ENCODE results near the gene OTUB2. TPM values are rescaled to one million over a fixed set of nuclear protein-coding genes. Genes with fewer than 3 reads are reported as not detected.

The OTUB2 gene
- total and polyA plus RNA-seq, 4 donors = 0.28 to 0.92 (median 0.63) TPM

DNA sequence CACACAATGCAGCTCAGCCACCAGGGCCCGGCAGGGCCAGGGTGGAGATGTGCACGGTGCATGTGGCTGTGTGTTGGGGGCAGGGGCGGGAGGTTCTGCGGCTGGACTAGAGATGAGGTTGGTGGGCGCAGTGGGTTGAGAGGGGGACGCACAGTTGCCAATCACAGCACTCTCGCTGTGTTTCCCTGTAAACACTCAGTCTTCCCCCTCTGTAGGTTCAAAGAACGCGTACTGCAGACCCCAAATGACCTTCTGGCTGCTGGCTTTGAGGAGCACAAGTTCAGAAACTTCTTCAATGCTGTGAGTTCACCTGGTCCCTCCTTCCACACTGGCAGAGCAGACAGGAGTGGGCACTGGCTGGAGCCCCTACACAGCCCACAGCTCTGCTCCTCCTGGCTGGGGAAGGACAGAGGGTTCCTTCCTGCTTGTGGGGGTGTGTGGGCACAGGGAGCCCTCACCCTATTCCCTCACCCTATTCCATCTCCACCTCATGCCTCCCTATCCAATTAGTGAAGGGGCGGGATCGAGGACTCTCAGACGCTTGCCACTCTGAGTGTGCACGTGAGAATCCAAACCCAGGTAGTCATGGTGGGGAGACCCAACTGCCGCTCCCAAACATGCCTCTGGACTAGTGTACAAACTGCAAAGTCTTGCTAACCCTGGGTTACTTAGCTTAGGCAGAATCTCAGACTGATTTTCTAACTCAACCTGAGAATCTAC lies 17.8 kb downstream of the OTUB2 start:
- 95% methylated on average over 14 of the region's 14 CpGs for WGBS
- peaks cover 5 to 46% (median 20%) of the 10 kb centered on the region in 4 donors for H3K36me3 ChIP-seq (ENCODE audit: control insufficient read depth in 4 of 4, insufficient read depth in 3 of 4, low read depth in 1 of 4, low read length in 3 of 4)
- no peak for DNase-seq (ENCODE audit: low spot score)

DNA sequence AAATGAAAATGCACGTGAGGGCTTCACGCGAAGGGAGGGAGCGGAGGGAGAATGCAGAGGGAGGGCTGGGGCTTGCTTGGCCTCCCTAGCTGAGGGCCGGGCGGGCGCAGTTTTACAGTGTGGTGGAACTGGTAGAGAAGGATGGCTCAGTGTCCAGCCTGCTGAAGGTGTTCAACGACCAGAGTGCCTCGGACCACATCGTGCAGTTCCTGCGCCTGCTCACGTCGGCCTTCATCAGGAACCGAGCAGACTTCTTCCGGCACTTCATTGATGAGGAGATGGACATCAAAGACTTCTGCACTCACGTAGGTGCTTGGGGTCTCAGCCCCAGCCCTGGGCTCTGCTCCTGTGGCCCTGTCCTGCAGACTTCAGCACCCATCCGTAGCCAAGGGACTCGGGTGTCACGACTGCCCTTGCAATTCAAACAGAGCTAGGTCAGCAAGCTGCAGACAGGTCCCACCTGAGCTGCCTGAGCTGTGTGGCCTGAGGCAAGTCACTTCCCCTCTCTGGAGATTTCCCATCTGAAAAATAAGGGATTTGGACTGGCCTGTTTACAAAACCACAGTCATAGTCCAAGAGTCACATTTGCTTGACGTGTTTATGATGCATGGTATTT lies 18.4 kb downstream of the OTUB2 start:
- 94% methylated on average over 20 of the region's 20 CpGs for WGBS
- peaks cover 7 to 52% (median 24%) of the 10 kb centered on the region in 4 donors for H3K36me3 ChIP-seq (ENCODE audit: control insufficient read depth in 4 of 4, insufficient read depth in 3 of 4, low read depth in 1 of 4, low read length in 3 of 4)
- no peak for DNase-seq (ENCODE audit: low spot score)

More for the DNA sequence above, 17.8 kb downstream of the OTUB2 start:
- Histone ChIP-seq H3K27me3 (ENCODE audit: control insufficient read depth in 4 of 4, insufficient read depth in 4 of 4, low read length in 3 of 4) (no peaks in the 10 kb centered on the region), H3K4me1 (ENCODE audit: control insufficient read depth in 4 of 4, insufficient read depth in 4 of 4, low read length in 3 of 4) (peaks cover 2 to 12% (median 9%) of the 10 kb centered on the region in 4 donors), H3K9me3 (ENCODE audit: control insufficient read depth in 4 of 4, low read length in 3 of 4) (no peaks in the 10 kb centered on the region), H3K4me3 (ENCODE audit: low read depth in 1 of 3, low read length in 3 of 3) (no peak overlapping the region), H3K27ac (ENCODE audit: low read depth in 1 of 2, low read length in 2 of 2) (no peak overlapping the region), H3K9ac (ENCODE audit: low read depth in 1 of 2, low read length in 2 of 2) (no peak overlapping the region)
- no peak for TF ChIP-seq GABPA (IDR thresholded peaks at IDR 0.05 in 1 of 2, conservative IDR thresholded peaks at IDR 0.05 in 1 of 2)
- TF ChIP-seq JUND (IDR thresholded peaks at IDR 0.05) = no peak
- no peak for TF ChIP-seq HNF4A (conservative IDR thresholded peaks at IDR 0.05)

More for the DNA sequence above, 18.4 kb downstream of the OTUB2 start:
- Histone ChIP-seq H3K27ac (ENCODE audit: low read depth in 1 of 2, low read length in 2 of 2) (no peak overlapping the region), H3K4me1 (ENCODE audit: control insufficient read depth in 4 of 4, insufficient read depth in 4 of 4, low read length in 3 of 4) (peaks cover 2 to 12% (median 9%) of the 10 kb centered on the region in 4 donors), H3K27me3 (ENCODE audit: control insufficient read depth in 4 of 4, insufficient read depth in 4 of 4, low read length in 3 of 4) (no peaks in the 10 kb centered on the region), H3K9me3 (ENCODE audit: control insufficient read depth in 4 of 4, low read length in 3 of 4) (no peaks in the 10 kb centered on the region), H3K9ac (ENCODE audit: low read depth in 1 of 2, low read length in 2 of 2) (no peak overlapping the region), H3K4me3 (ENCODE audit: low read depth in 1 of 3, low read length in 3 of 3) (no peak overlapping the region)
- TF ChIP-seq HNF4A (conservative IDR thresholded peaks at IDR 0.05) (no peak), TAF1 (conservative IDR thresholded peaks at IDR 0.05) (no peak), RAD21 (IDR thresholded peaks at IDR 0.05) (no peak), FOXA2 (IDR thresholded peaks at IDR 0.05) (no peak), YY1 (IDR thresholded peaks at IDR 0.05) (no peak), HNF4G (IDR thresholded peaks at IDR 0.05) (no peak), RXRA (IDR thresholded peaks at IDR 0.05) (no peak), NR2F2 (IDR thresholded peaks at IDR 0.05) (no peak), FOXA1 (IDR thresholded peaks at IDR 0.05) (no peak), EGR1 (IDR thresholded peaks at IDR 0.05; ENCODE audit: low read depth in 2 of 2) (no peak), GABPA (IDR thresholded peaks at IDR 0.05 in 1 of 2, conservative IDR thresholded peaks at IDR 0.05 in 1 of 2) (no peak), JUND (IDR thresholded peaks at IDR 0.05) (no peak), SP1 (IDR thresholded peaks at IDR 0.05) (no peak)
- TF ChIP-seq, protein P1, sequence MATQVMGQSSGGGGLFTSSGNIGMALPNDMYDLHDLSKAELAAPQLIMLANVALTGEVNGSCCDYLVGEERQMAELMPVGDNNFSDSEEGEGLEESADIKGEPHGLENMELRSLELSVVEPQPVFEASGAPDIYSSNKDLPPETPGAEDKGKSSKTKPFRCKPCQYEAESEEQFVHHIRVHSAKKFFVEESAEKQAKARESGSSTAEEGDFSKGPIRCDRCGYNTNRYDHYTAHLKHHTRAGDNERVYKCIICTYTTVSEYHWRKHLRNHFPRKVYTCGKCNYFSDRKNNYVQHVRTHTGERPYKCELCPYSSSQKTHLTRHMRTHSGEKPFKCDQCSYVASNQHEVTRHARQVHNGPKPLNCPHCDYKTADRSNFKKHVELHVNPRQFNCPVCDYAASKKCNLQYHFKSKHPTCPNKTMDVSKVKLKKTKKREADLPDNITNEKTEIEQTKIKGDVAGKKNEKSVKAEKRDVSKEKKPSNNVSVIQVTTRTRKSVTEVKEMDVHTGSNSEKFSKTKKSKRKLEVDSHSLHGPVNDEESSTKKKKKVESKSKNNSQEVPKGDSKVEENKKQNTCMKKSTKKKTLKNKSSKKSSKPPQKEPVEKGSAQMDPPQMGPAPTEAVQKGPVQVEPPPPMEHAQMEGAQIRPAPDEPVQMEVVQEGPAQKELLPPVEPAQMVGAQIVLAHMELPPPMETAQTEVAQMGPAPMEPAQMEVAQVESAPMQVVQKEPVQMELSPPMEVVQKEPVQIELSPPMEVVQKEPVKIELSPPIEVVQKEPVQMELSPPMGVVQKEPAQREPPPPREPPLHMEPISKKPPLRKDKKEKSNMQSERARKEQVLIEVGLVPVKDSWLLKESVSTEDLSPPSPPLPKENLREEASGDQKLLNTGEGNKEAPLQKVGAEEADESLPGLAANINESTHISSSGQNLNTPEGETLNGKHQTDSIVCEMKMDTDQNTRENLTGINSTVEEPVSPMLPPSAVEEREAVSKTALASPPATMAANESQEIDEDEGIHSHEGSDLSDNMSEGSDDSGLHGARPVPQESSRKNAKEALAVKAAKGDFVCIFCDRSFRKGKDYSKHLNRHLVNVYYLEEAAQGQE (IDR thresholded peaks at IDR 0.05) = no peak
- TF ChIP-seq, protein P2, sequence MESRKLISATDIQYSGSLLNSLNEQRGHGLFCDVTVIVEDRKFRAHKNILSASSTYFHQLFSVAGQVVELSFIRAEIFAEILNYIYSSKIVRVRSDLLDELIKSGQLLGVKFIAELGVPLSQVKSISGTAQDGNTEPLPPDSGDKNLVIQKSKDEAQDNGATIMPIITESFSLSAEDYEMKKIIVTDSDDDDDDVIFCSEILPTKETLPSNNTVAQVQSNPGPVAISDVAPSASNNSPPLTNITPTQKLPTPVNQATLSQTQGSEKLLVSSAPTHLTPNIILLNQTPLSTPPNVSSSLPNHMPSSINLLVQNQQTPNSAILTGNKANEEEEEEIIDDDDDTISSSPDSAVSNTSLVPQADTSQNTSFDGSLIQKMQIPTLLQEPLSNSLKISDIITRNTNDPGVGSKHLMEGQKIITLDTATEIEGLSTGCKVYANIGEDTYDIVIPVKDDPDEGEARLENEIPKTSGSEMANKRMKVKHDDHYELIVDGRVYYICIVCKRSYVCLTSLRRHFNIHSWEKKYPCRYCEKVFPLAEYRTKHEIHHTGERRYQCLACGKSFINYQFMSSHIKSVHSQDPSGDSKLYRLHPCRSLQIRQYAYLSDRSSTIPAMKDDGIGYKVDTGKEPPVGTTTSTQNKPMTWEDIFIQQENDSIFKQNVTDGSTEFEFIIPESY (IDR thresholded peaks at IDR 0.05) = no peak
- TF ChIP-seq, protein P3, sequence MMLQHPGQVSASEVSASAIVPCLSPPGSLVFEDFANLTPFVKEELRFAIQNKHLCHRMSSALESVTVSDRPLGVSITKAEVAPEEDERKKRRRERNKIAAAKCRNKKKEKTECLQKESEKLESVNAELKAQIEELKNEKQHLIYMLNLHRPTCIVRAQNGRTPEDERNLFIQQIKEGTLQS (IDR thresholded peaks at IDR 0.05) = no peak
- TF ChIP-seq, protein P4, sequence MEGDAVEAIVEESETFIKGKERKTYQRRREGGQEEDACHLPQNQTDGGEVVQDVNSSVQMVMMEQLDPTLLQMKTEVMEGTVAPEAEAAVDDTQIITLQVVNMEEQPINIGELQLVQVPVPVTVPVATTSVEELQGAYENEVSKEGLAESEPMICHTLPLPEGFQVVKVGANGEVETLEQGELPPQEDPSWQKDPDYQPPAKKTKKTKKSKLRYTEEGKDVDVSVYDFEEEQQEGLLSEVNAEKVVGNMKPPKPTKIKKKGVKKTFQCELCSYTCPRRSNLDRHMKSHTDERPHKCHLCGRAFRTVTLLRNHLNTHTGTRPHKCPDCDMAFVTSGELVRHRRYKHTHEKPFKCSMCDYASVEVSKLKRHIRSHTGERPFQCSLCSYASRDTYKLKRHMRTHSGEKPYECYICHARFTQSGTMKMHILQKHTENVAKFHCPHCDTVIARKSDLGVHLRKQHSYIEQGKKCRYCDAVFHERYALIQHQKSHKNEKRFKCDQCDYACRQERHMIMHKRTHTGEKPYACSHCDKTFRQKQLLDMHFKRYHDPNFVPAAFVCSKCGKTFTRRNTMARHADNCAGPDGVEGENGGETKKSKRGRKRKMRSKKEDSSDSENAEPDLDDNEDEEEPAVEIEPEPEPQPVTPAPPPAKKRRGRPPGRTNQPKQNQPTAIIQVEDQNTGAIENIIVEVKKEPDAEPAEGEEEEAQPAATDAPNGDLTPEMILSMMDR (IDR thresholded peaks at IDR 0.05; ENCODE audit: low read depth, low read length, missing input control) = no peak
- TF ChIP-seq, protein P5, sequence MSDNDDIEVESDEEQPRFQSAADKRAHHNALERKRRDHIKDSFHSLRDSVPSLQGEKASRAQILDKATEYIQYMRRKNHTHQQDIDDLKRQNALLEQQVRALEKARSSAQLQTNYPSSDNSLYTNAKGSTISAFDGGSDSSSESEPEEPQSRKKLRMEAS (IDR thresholded peaks at IDR 0.05) = no peak
